ENCODE results near the gene ALS2. TPM values are rescaled to one million over a fixed set of nuclear protein-coding genes. Genes with fewer than 3 reads are reported as not detected.

ALS2 gene
- total RNA-seq, 1 donor, result 27.4 TPM

DNA sequence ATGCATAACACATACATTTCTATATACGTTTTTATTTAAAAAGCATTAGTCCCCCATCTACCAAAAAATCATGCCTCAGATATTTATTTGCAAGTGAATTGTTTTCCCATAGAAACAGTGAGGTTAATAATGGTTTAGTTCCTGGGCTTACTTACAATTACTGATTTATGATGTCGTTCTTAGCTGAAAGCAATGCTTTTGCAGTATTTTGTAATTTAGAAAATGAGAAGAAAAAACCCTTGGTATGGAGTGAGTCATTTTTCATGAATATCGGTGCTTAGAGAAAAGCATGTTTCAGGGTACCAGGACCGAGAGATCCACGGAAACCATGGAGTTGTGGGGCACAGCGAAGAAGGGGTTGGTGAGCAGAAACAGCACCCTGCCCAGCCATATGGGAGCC is 13.6 kb upstream of the ALS2 start:
- TF ChIP-seq, protein P1, sequence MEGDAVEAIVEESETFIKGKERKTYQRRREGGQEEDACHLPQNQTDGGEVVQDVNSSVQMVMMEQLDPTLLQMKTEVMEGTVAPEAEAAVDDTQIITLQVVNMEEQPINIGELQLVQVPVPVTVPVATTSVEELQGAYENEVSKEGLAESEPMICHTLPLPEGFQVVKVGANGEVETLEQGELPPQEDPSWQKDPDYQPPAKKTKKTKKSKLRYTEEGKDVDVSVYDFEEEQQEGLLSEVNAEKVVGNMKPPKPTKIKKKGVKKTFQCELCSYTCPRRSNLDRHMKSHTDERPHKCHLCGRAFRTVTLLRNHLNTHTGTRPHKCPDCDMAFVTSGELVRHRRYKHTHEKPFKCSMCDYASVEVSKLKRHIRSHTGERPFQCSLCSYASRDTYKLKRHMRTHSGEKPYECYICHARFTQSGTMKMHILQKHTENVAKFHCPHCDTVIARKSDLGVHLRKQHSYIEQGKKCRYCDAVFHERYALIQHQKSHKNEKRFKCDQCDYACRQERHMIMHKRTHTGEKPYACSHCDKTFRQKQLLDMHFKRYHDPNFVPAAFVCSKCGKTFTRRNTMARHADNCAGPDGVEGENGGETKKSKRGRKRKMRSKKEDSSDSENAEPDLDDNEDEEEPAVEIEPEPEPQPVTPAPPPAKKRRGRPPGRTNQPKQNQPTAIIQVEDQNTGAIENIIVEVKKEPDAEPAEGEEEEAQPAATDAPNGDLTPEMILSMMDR (IDR thresholded peaks at IDR 0.05; ENCODE audit: insufficient read depth, low read length), result no peak
- DNase-seq (ENCODE audit: low read depth), result no peak
- H3K4me3 ChIP-seq (ENCODE audit: low read depth, low read length), result no peak overlapping the region

DNA sequence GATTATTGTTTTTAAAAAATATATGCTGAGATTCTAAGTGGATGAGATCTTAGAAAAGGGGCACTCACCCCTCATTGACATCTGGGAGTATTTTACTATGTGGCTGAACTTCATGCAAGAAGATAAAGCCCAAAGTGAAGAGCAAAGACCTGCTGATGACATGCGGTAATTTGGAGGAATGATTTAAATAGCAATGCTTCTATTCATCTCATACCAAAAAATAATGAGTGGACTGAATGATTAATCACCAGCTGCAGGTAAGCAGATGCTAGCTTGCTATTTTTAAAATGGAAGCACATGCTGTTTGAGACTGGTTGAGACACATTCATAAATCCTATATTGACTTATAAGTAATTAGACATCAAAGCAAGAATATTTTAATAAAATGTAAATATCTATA is 12.9 kb upstream of the ALS2 start:
- TF ChIP-seq, protein P1 (IDR thresholded peaks at IDR 0.05; ENCODE audit: insufficient read depth, low read length), result no peak
- DNase-seq (ENCODE audit: low read depth), result no peak
- no peak overlapping the region for H3K4me3 ChIP-seq (ENCODE audit: low read depth, low read length)

DNA sequence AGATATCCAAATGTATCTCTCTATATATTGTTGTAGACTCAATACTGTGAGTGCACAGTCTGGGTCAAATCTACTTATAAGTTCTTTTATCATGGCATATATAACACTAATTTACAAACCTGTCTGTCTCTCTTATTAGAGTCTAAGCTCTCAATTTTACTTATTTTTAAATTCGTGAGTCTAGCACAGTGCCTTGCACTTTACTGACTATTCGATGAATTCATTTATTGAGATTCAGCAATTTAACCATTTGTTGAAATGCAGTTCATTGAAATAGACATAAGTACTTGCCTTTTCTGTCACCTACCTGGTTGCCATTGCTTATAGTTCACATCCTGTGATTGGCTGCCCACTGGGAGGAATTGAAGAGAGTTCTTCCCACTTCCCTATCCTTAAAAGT is 10.3 kb upstream of the ALS2 start:
- DNase-seq (ENCODE audit: low read depth), result no peak
- no peak overlapping the region for H3K4me3 ChIP-seq (ENCODE audit: low read depth, low read length)
- TF ChIP-seq, protein P1 (IDR thresholded peaks at IDR 0.05; ENCODE audit: insufficient read depth, low read length), result no peak

DNA sequence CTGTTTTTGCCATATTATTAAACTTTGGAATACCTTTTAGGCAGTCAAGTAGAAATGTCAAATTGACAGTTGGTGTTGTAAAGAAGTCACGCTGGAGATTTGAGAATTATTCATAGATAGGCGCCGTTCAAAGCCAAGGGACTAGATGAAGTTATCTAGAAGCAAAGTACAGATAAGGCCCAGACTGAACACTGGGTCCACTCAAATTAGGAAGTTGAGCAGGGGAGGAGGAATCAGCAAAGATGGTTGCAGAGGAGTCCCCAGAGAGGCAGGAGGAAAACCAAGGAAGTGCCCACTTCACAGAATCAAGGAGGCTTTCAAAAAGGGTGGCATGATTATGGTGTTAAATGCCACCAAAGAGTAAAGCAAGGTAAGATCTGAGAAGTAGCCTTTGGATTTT is 9.6 kb upstream of the ALS2 start:
- no peak for DNase-seq (ENCODE audit: low read depth)
- no peak overlapping the region for H3K4me3 ChIP-seq (ENCODE audit: low read depth, low read length)
- TF ChIP-seq, protein P1 (IDR thresholded peaks at IDR 0.05; ENCODE audit: insufficient read depth, low read length), result no peak

DNA sequence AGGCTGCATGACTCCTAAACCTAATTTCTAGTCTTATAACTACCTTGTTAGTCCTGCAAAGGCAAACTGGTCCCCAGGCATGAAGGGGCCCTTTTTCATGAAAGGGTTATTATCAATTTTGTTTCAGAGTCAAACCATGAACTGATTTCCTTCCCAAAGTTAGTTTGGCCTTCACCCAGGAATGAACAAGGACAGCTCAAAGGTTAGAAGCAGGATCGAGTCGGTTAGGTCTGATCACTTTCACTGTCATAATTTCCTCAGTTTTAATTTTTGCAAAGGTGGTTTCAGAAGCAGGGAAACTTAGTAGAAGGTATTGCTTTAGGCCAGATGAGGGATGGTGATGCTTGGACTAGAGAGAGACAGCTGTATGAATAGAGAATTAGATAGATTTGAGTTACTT is 8.7 kb upstream of the ALS2 start:
- no peak for DNase-seq (ENCODE audit: low read depth)
- H3K4me3 ChIP-seq (ENCODE audit: low read depth, low read length), result no peak overlapping the region
- TF ChIP-seq, protein P1 (IDR thresholded peaks at IDR 0.05; ENCODE audit: insufficient read depth, low read length), result no peak

DNA sequence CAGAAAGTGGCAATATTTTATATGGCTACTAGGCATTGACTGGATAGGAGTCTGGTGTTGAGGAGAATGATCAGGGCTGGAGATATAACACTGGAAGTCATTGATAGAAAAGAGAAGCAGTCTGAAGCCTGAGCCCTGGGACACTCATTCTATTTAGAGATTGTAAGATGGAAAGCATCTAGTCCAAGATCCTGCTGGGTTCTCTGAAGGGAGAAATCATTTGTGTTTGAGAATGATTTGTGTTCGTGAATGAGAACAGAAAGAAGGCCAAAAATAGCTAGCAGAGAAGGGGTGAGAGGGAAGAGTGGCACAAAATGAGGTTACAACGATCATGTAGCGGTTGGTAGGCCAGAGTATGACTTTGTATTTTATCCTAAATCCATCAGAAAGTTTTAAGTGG is 7.6 kb upstream of the ALS2 start:
- DNase-seq (ENCODE audit: low read depth), result no peak
- H3K4me3 ChIP-seq (ENCODE audit: low read depth, low read length), result no peak overlapping the region
- TF ChIP-seq, protein P1 (IDR thresholded peaks at IDR 0.05; ENCODE audit: insufficient read depth, low read length), result no peak

DNA sequence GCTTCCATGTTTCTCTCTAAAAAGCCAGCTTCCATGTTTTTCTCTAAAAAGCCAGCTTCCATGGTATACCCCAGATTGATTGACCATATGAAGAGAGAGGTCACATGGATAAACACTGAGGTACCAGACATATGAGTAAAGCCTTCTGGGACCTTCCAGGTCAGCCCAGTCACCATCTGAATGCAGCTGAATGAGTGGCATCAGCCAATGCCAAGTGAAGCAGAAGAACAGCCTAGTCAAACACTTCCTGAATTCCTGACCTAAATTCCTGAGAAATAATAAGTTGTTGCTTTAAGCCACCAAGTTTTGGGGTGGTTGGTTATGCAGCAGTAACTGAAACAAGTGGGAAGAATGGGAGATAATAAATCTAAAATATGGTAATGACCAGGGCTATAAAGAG is 5.7 kb upstream of the ALS2 start:
- no peak for DNase-seq (ENCODE audit: low read depth)

More for the DNA sequence above, 5.7 kb upstream of the ALS2 start:
- TF ChIP-seq, protein P1 (IDR thresholded peaks at IDR 0.05; ENCODE audit: insufficient read depth, low read length), result no peak
- H3K4me3 ChIP-seq (ENCODE audit: low read depth, low read length), result no peak overlapping the region

Measured in fibroblast of the aortic adventitia (primary cell).